ENCODE measurements around the gene NMNAT2.

GRCh38 chr1:183319606-183320005 lies 98.6 kb downstream of the NMNAT2 start:
- no peak for TF ChIP-seq EGR1 (IDR thresholded peaks at IDR 0.05)
- no peak for TF ChIP-seq FOXM1 (IDR thresholded peaks at IDR 0.05; ENCODE audit: borderline replicate concordance, low read depth)
- no peak for TF ChIP-seq MAX (IDR thresholded peaks at IDR 0.05)
- TF ChIP-seq RAD21 (IDR thresholded peaks at IDR 0.05; ENCODE audit: low read depth) = no peak
- no peak for TF ChIP-seq YY1 (IDR thresholded peaks at IDR 0.05; ENCODE audit: low read depth)
- TF ChIP-seq EP300 (IDR thresholded peaks at IDR 0.05; ENCODE audit: borderline replicate concordance) = no peak
- TF ChIP-seq, protein P1, sequence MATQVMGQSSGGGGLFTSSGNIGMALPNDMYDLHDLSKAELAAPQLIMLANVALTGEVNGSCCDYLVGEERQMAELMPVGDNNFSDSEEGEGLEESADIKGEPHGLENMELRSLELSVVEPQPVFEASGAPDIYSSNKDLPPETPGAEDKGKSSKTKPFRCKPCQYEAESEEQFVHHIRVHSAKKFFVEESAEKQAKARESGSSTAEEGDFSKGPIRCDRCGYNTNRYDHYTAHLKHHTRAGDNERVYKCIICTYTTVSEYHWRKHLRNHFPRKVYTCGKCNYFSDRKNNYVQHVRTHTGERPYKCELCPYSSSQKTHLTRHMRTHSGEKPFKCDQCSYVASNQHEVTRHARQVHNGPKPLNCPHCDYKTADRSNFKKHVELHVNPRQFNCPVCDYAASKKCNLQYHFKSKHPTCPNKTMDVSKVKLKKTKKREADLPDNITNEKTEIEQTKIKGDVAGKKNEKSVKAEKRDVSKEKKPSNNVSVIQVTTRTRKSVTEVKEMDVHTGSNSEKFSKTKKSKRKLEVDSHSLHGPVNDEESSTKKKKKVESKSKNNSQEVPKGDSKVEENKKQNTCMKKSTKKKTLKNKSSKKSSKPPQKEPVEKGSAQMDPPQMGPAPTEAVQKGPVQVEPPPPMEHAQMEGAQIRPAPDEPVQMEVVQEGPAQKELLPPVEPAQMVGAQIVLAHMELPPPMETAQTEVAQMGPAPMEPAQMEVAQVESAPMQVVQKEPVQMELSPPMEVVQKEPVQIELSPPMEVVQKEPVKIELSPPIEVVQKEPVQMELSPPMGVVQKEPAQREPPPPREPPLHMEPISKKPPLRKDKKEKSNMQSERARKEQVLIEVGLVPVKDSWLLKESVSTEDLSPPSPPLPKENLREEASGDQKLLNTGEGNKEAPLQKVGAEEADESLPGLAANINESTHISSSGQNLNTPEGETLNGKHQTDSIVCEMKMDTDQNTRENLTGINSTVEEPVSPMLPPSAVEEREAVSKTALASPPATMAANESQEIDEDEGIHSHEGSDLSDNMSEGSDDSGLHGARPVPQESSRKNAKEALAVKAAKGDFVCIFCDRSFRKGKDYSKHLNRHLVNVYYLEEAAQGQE (IDR thresholded peaks at IDR 0.05; ENCODE audit: low read depth) = no peak
- no peak for TF ChIP-seq CREB1 (IDR thresholded peaks at IDR 0.05; ENCODE audit: low read depth)
- TF ChIP-seq TAF1 (IDR thresholded peaks at IDR 0.05; ENCODE audit: low read depth) = no peak
- no peak for TF ChIP-seq CEBPB (IDR thresholded peaks at IDR 0.05)

Measured in Ishikawa (cell line).